HG02970 (cell line): ENCODE measurements around the gene LRRC27.
"Not testable (repeated sequence)": the region's sequence is repeated elsewhere in the genome, so short reads cannot be mapped to it uniquely, and the experiment has no call there.

ENCODE experiments used
- ATAC-seq: cut with Tn5 transposase; IDR thresholded peaks from one replicate; pipeline ENCODE4 v1.9.1; 2021; ENCODE audit warnings: mild to moderate bottlenecking, moderate library complexity, moderate number of reproducible peaks; ENCODE audit not compliant: unreplicated experiment, low FRiP score

The LRRC27 gene

DNA sequence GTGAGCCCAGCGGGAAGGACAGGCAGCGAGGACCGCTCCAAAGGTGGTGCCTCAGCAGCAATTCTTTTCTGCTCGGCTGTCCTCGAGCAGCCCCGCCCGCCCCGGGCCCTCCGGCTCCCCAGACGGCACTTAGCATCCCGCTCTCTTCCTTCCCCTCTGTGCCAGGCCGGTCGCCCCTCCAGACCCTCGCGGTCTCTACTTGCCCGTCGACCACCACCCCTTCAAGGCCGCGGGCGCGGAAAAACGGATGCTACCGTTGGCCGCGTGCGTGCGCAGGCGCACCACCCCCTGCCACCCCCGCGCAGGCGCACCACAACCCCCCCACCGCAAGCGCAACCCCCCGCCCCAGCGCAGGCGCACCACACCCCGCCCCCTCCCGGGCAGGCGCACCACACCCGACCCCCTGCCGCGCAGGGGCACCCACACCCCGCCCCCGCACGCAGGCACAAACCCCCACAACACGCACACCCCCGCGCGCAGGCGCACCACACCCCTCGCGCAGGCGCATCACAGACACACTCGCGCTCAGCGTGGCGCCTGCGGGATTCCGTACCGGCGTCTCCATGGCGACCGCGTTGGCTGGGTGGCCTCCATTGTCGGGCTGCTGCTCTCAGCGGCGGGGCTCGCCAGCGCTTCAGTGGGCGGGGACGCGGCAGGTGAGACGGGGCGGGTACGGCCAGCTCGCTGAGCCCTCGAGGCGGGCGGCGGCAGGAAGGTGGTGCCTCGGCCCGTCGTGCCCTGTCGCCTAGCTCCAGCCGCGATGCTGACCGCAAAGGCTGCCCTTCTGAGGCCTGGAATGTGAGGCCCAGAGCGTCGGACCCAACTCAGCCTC is at the start of gene LRRC27:
LRRC27 (plus strand) TSS at position 593 of the 832 bp plus-strand sequence. CDS start 1,332 bp downstream, outside the sequence.
- peak; percentile 85 for ATAC-seq

DNA sequence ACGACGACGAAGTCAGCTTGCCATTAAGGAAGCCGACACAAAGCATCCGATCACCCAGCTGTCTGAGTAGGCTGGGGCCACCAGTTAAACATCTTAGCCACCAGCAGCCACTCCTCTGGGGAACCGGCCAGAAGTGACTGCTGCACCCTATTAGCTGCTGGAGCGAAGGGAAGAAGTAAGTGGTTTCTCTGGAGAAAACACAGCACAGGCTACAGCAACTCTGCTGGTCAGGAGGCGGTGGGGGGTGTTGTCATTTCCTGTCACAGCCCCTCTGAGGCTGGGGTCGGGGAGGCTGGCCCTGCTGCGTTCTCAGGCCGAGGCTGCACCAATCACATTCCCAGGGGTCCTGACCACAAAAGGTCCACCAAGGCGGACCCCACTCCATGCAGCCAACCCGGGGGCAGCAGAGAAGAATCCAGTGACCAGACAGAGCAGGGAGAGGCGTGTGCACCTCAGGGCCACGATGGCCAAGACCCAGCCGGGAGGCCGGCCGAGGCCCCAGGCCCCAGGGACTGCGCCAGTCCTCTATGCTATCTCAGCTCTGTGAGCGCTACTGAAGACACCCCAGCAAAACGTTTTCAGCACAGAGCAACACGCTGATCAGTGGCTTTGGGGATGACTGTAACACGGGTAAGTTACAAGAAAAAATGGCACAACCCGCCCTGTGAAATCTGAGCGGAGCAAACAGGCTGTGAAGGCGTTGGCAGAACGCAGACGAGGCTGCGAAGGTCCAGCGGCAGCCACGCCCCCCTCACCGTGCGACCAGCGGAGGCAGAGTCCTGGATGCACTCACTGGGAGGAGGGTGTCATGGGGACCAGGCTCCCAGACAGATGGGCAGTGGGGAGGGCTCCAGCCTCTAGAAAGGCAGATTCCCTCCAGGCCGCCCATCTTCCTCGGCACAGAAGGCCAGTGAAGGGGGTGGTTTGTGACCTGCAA is 49.1 kb upstream of the LRRC27 start:
- no peak for ATAC-seq

DNA sequence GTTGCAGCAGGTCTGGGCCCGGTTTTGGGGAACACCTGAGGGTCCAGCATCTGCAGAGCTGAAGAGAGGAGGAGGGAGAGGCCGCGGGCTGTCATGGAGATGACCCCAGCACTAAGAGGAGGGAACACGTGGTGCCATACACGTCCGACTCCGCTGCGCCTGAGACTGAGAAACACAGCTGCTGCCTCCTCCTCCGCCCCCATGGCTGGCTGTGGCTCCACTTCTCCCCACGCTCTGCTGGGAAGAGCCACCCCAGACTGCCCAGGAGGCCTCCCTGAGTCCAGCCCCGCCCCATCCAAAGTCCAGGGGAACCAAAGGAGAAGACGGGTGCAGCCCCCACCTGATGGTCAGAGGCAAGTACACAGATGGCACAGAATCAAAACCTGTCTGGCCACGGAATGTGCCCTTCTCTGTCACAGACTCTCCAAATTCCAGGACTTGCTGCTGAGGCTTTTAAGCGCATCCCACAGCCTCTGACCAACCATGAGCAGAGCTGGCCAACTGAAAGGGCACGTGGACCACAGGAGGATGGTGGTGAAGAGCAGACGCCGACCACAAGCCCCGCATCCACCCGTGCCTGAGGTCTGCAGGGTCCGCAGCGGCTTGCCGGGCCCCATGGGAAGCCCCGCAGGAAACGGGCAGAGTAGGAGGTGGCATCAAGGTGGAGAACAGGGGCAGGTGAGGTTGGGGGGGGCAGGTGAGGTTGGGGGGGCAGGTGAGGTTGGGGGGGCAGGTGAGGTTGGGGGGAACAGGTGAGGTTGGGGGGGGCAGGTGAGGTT is 48.2 kb upstream of the LRRC27 start:
- ATAC-seq = no peak

DNA sequence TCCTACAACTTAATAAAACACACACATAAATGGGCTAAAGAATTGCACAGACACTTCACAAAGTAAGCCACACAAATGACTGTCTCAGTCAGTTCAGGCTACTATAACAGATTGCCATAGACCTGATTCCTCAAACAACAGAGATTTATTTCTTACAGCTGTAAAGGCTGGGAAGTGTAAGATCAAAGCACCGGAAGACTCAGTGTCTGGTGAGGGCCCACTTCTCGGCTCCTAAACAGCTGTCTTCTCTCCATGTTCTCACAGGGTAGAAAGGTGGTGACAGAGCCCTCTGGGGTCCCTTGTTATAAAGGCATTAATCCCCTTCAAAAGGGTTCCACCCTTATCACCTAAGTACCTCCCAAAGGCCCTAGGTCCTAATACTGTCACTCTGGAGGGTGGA is 42.6 kb upstream of the LRRC27 start:
- ATAC-seq = no peak

DNA sequence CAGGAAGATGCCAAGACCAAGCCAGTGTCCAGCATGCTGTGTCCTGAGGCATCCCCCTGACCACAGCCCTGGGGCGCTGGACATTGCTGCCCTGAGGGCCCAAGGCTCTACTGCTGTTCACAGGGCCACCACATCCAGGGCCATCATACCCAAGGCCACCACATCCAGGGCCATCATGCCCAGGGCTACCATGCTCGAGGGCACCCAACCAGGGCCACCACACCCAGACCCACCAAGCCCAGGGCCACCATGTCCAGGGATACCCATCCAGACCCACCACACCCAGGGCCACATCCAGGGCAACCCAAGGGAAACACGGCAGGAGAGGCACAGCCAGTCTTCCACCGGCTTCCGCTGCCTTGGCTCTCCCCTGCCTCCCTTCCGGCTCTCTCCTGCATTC is 41.4 kb upstream of the LRRC27 start:
- ATAC-seq = no peak

DNA sequence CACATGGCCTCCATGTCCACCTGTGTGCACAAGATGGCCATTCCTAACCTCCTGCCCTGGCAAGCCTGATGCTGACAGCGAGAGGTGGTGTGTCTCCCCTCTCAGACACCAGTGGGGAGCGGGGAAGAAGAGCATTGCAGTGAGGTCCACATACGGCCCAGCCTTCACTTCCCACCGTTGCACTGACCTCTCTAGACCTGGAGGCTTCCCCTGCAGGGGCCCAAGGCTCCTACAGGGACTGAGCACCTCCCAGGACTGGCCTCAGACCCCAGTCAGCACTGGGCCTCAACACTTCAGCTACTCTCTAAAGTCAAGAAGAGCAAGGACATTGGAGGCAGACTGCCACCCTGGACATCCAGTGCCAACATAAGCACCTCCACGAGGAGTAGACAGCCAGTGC is 40.2 kb upstream of the LRRC27 start:
- no peak for ATAC-seq

DNA sequence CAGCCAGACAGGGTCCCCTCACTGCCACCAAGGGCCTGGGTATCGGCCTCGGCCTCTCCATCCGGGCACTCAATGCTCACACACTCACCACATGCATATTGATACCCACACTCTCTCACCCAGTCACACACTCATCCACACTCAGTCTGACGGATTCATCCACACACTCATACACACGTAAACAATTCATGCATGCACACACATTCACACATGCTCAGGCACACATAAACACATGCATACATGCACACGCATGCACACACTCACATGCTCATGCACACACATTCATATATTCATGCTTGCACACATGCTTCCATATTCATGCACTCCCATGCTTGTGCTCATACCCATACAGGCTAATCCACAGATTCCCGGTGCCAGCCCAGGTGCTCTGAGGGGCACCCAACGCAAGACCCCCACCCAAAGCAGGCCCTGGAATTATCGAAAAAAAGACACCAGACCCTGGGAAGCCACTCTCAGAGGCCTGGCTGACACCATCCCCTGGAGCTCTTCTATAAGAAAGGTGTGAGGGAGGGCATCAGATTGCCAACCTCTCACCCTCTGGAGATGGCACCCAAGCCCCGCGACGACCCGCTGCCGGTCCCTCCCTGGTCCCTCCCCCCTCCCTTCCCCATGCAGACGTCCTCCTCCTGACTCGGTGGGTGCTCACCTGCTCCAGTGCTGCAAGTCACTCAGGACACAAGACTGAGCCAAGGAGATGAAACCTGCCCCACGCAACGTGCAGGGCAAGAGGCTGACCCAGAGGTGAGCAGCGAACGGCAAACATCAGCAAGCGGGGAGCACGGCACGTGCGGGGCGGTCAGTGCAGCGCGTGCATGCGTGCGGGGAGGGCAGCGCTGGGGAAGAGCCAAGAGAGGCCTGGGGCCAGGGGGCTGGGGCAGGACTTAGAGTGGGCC is 39.4 kb upstream of the LRRC27 start:
- ATAC-seq = no peak

DNA sequence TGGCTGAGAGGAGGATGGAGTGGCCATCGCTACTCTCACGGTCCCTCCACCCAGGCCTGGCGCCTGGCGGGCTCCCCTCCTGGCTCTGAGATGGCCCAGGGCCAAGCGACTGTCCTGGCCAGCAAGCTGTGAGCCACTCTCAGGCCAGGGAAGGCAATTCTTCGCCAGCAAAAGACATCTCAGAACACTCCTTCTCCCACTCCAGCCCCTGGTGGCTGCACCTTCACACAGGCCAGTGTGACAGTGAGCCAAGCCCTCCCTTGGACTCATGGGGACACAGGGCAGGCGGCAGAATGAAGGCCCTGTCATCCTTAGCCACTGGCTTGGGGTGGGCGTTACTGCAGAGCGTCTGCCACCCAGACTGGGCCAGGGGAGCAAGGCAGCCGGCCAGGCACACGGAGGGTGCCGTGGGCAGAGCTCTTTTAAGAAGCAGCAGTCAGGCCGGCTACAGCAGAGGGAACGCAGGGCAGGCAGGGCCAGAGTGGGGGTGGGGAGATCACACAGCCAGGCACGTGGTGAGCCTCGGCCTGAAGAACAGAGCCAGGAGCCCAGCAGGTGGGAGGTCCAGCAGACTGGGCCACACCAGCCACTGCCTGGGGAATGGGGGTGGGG is 38.7 kb upstream of the LRRC27 start:
- no peak for ATAC-seq

DNA sequence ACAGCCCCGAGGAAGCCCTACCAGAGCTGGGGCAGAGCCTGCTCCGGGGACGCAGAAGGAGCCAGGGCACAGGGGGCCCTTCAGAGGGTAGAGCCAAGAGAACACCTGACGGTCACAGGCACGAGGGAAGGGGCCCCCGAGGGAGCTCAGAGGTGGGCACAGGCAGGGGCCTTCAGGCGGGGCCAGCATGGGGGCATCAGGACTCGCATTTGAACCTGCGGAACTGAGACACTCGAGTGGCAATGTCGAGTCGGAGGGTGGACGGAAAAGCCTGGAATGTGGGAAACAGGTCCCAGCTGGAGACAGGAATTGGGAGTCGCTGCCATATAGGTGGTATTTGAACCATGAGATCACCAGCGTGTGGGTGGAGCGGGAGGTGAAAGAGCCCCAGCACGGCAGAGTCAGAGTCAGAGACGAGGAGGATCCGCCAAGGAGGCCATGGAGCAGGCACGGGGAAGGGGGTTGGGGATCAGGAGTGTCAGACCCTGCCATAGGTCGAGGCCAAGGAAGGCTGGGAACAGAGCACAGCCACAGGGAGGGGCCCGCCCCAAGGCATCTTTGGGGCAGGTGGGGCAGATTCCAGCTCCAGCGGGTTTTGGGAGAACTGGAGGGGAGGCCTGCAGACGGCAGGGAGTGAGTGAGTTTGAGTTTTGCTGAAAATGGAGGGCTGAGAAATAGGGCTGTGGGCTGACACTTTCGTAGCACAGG is 38.0 kb upstream of the LRRC27 start:
- ATAC-seq = no peak

DNA sequence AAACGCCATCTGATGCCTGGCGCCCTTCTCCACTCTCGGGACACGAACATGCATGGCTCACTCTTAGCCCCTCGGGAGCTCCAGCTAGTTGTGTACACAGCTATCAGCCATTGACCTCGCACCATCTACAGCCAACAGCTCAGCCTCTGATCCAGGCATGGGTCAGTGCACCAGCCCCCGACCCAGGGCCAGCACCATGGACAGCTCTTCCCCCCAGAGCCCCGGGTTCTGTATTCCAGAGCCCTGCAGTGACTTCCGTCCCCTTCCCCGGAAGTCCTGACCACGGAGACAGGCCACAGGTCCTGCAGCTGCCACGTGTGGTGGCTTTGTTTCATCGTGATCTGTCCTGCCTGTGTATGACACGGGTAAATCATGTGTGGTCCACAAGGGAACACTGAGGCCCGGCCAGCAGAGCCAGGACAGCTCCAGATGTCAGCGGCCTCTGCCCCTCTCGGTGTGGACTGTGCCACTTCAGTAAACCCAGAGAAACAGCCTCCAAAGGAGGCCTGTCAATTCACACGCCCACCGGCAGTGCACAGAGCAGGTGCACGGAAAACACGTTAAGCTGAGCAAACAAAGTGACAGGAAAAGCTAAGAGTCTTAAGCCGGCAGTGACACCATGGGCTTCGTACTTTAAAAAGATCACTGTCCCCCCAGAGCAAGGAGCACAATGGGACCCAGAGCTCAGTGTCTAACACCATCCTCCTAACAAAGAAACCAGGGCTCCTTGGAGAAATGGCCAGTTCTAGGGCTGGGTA is 37.3 kb upstream of the LRRC27 start:
- no peak for ATAC-seq

DNA sequence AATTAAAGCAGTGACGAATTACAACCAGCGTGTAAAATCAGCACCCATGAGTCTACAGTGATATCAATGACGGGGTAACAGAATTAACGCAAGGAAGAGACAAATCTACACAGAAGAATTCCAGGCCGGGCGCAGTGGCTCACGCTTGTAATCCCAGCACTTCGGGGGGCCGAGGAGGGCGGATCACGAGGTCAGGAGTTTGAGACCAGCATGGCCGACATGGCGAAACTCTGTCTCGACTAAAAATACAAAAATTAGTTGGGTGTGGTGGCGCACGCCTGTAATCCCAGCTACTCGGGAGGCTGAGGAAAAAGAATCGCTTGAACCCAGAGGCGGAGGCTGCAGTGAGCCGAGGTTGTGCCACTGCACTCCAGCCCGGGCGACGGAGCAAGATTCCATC is 36.5 kb upstream of the LRRC27 start:
- not testable (repeated sequence) for ATAC-seq

DNA sequence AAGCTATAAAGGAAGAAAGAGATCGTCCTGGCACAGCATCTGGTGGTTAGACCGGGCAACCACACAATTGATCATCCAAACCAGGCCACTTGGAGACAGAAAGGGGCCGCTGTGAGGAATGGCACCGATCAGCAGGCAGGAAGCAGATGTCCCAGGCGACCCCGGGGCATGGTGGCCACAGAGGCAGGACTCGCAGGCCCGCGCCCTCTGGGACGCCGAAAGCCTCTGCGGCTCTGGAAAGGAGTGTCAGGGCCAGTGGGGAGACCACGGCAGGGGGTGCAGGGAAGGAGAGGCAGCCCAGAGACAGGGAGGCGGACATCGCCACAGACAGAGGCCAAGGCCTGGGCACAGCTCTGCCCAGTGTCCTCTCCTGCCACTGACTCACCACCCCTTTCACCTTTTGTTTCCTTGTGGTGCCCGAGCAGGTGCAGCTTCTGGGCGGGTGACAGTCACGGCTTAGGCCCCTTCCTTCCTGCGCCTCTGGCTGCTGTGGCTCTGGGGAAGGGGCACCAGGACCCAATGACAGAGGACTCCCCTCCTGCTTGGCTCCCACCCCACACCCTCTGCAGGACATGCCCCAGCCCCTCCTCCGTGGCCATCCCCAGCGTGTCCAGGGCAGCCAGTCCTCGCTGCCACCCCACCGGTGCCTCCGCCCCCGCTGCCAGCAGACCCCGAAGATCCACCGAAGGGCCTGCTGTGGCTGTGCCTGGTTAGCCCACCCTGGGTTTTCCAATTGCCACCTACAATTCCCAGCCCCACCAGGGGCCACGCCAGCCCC is 35.1 kb upstream of the LRRC27 start:
- ATAC-seq = no peak

DNA sequence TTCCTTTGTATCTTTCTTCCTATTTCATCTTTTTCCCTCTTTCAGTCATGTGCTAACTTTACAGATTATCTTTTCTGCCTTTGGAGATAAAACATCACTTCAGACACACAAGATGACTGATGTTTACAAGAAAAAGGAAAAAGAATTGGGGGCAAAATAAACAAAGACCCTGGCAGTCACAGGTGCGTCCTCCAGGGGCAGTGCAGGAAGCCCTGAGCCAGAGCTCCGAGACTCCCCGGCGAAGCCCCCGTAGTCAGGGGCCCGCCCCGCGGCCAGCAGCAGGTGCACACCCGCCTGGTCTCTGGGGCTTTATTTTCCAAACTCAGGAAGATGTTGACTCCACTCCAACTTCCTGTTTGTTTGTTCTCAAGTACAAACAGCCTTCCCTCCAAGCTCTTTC is 34.5 kb upstream of the LRRC27 start:
- ATAC-seq = no peak

DNA sequence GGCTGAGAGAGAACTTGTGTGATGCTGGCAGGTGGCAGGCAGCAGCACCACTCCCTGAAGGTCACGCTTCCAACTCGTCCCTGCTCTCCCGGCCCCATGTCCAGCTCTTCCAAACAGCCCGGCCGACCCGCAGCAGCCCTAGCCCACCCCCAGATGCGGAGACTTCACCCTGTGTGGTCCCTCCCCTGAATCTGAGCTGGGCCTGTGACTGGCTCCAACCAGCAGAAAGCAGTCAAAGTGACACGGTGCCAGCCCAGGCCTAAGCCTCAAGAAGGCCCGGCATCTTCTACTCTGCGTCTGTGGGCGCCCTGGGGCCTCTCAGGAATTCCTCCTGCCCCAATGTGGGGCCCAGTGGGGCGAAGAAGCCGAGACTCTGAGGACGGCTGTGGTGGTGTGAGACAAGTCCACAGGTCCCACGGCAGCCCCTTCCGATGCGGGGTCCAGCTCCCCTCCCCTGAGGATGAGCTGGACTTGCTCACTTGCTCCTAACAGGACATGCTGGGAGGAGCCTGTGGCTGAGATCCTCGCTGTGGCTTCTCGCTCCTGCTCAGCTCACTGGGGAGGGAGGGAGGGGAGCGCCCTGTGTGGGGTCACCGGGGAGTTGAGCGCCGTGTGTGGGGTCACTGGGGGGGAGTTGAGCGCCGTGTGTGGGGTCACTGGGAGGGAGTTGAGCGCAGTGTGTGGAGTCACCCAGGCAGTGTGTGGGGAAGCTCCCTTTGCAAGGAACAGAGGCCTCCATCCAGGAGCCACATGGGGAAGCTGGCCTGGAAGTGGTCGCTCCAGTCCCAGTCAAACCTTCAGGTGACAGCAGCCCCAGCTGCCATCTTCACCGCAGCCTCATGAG is 33.7 kb upstream of the LRRC27 start:
- ATAC-seq = no peak

DNA sequence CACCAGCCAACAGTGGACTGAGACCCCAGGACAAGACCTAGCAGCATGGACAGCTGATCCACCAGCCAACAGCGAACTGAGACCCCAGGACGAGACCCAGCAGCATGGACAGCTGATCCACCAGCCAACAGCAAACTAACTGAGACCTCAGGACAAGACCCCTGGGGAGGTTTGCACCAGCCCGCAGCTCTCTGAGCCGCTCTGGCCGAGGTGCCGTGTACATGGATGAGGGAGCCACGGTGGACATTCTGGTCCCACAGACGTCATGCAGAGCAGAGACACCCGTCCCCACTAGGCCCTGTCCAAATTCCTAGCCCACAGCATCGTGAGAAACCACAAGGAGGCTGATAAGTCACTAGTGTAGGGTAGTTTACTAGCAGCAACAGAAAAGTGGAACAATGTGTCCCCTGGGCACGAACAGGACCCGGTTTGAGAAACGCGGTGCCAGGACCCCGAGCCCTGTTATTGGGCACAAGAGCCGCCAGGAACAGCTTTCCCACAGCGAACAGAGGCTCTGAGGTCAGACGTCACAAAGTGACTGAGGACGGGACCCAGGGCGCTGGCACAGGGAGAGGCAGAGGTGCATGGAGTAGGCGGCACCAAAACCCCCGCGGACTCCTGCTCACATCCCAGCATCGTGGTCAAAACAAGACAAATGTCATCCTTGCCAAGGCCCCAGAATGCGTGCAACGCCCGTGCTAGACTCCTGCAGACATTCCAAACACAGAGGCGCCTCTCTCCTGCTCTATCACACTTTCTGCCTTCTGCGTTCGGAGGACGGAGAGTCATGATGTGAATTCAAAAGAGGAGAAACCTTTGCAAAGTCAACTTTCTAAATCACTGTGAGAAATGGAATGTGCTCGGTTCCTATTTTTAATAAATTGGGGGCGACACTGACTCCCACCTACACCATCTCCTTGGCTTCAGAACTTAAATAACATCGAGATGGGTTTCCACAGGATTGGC is 32.3 kb upstream of the LRRC27 start:
- ATAC-seq = no peak
